SK-N-DZ (cell line): Measurements from ENCODE around the gene WNK4.
"Not testable (repeated sequence)": the region's sequence is repeated elsewhere in the genome, so short reads cannot be mapped to it uniquely, and the experiment has no call there.

ENCODE experiments used
- DNase-seq: peaks from one replicate; pipeline ENCODE4 v3.0.0-alpha.2; 2015; ENCODE audit warnings: low spot score

Gene WNK4

DNA sequence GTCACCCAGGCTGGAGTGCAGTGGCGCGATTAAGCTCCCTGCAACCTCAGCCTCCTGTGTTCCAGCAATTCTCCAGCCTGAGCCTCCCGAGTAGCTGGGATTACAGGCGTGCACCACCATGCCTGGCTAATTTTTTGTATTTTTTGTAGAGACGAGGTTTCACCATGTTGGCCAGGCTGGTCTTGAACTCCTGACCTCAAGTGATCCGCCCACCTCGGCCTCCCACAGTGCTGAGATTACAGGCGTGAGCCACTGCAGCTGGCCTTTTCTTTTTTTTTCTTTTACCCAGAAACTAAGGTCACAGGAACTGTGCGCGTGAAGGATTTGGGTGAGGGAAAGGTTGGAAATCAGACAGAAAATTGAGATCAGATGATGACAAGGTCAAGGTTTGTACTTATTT is 10.4 kb upstream of the WNK4 start:
- DNase-seq: not testable (repeated sequence)

DNA sequence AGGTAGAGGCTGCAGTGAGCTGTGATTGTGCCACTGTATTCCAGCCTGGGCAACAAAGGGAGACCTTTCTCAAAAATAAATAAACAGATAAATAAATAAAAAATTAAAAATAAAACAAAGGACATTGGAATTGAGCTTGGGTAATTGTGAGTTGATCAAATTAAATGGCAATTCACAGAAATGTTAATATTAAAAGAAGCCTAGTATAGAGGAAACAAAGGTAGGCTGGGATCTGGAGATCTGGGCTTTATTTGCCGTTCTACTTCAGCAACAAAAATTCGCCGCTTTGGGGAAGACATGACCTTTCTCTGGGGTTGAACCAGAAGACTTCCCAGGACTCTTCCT is 7.5 kb upstream of the WNK4 start:
- no peak for DNase-seq

DNA sequence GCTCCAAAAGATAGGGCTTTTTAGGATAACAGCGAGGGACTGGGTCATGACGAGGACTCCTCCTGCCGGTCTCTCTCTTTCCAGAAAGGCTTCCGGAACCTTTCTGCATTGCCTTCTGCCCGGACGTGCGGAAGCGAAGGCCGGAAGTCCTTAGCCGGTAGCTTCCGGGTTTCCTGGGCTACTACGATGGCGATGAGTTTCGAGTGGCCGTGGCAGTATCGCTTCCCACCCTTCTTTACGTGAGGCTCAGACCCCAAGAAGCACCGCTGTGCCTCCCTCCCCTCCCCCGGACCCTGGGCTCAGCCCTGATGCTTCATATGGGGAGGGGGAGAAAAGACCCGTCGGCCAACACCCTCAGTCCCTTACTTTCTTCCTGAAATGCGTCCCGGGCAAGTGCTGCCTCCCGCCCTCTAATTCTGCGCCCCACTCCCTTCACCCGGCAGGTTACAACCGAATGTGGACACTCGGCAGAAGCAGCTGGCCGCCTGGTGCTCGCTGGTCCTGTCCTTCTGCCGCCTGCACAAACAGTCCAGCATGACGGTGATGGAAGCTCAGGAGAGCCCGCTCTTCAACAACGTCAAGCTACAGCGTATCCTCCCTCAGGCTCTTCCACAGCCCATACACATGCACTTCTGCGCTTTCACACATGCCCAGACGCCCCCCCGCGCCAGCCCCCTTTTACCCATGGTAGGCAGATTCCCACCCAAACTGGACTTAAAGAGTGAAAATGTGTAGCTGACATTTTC is 6.9 kb upstream of the WNK4 start, which contains the start of gene VPS25:
TSS of gene VPS25 (plus strand) at position 160 of the 746 bp plus-strand sequence. CDS start at position 187, 27 bp downstream.
- peak; percentile 89 for DNase-seq

DNA sequence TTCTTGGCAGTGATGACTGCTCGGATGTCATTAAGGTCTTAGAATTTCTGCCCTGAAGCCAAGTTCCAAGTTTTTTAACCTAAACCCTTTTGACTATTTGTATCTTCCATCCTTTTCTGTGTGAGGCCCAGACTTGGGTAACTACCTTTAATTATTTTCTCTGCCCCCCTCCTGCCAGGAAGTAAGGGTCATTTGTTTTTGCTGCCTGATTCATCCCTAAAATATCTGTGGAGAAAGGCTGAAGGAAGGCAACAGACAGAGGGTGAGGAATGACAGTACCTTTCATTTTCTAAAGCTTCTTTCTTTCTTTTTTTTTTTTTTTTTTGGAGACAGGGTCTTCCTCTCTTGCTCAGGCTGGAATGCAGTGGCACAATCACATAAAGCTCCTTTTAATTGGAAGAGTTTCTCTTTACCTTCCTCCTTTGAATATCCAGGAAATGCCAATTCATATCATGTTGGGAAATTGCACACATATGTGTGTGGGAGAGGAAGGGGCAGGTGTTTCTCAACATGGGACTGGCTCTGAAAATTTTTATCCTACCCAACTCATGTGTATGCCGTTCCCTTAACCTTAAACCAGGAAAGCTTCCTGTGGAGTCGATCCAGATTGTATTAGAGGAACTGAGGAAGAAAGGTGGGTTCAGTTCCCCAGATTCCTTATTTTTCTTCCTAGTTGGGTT is 6.2 kb upstream of the WNK4 start:
- no peak for DNase-seq

DNA sequence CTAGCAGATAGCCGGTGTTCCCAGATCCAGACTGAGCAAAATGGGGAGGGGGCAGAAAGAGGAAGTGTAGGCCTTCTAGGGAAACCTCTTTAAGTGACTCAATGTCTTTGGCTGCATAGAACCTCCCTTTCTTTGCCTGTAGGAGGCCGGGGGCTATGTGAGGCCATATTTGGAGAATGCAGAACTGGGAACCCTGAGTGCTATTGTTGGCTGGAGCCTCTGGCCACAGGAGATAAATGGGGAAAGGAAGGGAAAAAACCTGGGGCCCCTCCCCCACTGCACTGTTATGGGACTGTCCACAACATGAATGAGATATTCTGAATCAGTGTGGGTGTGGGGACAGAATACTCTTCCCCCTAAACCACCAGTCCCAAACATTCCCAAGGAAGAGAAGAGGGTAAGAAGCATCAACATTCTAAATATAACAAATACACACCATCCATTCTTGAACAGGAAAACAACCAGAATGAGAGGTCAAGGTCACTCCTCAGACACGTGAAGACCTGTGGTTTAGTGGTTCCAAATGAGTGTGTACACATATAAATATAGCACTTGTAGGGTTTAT is 4.8 kb upstream of the WNK4 start:
- DNase-seq: no peak

DNA sequence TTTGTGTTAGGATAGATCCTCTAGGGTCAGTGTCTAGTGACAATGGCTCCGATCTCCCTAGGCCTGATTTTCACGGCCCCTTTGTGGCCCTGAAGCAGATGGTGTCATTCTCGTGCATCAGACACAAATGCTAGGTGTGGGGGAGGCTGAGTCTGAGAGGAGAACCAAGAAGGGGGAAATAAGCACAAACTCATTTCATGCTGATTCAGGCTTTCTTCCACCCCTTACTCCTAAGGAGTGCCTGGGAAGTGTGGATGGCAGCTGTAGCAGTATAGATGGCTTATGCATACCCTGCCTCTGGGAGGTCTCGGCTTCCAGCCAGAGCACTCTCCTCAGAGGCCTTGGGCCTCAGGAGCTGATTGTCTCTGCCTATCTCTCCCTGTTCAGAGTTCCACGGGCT is 1.8 kb upstream of the WNK4 start:
- DNase-seq: no peak

DNA sequence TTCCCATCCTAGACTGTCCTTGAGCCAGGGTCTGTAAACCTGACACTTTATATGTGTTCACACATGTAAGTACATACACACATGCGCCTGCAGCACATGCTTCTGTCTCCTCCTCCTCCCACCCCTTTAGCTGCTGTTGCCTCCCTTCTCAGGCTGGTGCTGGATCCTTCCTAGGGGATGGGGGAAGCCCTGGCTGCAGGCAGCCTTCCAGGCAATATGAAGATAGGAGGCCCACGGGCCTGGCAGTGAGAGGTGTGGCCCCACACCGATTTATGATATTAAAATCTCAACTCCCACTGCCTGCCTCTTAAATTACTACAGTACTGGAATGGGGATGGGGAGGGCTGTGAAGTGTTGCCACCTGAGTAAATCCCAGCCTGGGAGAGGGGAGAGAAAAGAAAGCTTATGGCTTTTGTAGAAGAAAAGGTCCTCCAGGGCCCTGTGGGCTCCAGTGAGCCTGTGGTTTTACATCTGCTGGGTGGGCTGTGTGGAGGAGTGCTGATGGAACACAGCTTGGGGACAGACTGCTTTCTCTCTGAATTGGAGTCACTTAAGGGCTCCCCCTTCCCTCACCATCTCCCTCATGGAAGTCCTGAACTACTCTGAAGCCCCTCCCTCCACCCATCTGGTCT is 990 bp upstream of the WNK4 start:
- DNase-seq: no peak

DNA sequence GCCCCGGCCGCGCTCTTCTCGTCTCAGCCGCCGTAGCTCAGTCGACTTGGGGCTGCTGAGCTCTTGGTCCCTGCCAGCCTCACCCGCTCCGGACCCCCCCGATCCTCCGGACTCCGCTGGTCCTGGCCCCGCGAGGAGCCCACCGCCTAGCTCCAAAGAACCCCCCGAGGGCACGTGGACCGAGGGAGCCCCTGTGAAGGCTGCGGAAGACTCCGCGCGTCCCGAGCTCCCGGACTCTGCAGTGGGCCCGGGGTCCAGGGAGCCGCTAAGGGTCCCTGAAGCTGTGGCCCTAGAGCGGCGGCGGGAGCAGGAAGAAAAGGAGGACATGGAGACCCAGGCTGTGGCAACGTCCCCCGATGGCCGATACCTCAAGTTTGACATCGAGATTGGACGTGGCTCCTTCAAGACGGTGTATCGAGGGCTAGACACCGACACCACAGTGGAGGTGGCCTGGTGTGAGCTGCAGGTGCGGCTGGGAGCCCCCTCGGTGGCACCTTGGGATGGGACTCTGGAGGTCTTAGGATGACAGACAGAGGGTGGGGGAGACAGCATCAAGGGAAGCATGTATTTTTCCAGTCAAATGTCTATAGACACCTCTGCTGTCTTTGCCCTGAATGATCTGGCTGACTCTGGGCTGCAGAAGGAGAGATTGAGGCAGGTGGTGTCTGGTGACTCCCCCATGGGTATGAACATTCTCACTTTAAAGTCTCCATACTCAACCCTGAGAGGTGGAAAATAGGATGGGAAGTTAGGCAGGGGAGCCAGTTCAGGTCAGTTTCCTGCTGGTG is 635 bp downstream of the WNK4 start:
- DNase-seq: no peak

DNA sequence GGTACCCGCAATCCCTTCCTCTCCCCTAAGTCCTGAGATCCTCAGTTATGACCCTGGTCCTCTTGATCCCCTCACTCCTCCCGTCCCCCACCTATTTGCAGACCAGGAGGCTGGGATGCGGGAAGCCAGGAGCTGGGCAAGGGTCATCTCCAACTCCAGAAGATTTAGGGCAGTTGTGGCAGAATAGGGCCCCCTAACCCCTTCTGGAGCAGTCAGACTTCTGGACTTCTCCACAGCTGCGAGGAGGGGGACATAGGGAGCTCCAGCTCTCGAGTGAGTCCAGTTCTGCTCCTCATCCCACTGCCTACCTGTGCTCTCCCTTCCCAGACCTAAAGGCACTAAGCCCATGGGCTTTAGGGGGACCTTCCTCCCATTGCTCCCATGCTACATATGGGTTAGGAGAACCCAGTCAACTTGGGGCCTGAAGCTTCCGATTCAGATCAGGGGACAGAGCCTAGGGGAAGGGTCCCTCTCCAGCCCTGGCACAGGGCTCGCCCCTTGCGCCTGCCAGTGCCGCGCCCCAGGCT is 1.3 kb downstream of the WNK4 start:
- no peak for DNase-seq

DNA sequence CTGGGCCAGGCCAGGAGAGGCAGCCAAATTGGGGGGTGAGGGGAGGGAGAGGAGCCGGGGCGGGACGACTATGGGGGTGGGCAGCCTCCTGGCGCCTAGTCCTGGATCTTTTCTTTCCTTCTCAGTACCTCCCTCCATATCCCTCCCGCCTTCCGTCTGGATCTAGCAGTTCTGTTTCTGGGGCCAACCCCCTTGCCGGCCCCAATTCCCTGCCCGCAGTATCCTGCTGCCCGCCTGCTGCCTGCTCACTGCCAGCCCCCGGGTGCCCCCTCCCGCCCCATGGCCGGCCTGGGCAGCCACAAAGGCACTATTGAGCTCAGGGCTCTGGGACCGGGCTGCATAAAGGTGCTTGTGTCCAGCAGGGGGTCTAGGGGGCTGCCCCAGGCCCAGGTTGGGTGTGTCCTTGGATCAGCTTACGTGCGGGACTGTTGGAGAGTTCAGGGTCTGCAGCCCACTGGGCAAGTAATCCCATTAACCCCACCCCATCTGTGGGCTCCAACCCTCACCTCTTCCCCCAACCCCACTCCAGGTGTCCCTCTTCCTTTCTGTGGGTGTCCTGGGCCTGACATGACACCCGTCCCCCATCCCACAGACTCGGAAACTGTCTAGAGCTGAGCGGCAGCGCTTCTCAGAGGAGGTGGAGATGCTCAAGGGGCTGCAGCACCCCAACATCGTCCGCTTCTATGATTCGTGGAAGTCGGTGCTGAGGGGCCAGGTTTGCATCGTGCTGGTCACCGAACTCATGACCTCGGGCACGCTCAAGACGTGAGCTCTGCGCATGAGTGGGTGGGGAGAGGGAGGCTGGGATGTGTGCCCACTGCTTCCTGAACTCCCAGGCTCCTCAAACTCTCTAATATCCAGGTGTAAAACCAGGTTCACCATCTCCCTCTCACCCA is 2.0 kb downstream of the WNK4 start:
- DNase-seq: no peak

DNA sequence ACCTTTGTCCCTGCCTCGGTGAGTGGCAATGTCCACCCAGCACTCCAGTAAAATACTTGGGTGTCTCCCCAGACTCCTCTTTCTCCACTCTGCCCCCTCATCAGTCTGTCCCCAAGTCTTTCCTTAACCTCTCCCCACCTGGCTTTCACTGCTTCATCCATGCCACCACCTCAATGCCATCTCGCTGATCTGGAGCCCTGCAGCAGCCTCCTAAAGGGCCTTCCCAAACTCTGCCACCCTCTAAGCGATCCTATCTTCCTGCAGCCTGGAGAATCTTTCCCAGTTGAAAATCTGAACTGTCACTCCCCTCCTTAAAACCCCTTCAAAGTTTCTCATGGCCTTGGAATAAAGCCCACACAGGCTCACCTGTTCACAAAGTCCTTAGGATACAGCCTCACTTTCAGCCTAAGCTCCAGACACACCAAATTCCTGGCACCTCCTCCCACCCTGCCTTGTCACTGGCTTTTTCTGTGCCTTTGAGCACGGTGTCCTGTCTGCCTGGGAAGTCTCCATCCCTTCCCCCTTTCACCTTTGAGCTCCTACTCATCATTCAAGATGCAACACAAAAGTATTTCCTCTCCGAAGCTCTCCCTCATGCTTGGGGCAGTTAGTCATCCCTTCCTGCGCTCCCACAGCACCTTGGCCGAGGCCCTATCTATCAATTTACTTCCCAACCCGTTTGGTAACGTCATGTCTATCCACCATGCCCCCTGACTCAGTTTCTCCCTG is 2.8 kb downstream of the WNK4 start:
- DNase-seq: no peak

DNA sequence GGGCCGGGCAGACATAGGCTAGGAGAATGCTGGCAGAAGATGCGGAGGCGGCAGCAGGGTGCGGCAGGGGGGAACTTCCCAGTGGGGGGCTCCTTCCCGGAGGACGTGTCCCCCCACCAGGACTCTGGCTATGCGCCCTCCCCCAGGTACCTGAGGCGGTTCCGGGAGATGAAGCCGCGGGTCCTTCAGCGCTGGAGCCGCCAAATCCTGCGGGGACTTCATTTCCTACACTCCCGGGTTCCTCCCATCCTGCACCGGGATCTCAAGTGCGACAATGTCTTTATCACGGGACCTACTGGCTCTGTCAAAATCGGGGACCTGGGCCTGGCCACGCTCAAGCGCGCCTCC is 3.4 kb downstream of the WNK4 start:
- no peak for DNase-seq

DNA sequence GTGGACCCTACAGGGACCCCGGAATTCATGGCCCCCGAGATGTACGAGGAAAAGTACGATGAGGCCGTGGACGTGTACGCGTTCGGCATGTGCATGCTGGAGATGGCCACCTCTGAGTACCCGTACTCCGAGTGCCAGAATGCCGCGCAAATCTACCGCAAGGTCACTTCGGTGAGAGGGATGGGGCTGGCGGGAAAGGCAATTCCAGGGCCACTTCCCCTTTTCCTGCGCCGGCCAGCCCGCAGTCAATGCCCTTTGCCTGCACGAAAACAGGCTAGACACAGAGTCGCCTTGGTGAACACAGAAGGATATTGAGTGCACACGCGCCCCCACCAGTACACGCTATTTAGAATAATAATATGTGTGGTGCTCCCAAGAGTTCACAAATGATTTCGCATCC is 4.0 kb downstream of the WNK4 start:
- no peak for DNase-seq

DNA sequence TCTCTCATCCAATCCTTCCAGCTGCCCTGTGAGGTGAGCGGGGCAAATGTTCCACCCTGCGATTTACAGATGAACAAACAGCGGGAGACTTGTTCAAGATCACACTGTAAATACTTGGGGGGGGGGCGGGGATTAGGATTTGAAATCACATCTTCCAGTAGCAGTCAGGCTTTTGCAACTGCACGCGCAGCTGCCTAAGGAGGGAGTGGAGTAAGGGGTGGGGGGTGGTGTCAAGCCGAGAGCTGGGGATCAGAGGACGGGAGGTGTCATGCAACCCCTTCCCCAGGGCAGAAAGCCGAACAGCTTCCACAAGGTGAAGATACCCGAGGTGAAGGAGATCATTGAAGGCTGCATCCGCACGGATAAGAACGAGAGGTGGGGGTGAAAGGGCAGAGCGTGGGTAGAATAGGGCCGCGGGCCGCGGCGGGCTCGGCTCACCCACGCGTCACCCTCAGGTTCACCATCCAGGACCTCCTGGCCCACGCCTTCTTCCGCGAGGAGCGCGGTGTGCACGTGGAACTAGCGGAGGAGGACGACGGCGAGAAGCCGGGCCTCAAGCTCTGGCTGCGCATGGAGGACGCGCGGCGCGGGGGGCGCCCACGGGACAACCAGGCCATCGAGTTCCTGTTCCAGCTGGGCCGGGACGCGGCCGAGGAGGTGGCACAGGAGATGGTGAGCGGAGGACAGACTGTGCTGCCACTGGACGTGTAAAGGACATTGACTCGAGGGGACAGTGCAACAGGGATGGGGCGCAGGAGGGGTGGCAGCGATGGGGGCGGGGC is 4.6 kb downstream of the WNK4 start:
- no peak for DNase-seq

DNA sequence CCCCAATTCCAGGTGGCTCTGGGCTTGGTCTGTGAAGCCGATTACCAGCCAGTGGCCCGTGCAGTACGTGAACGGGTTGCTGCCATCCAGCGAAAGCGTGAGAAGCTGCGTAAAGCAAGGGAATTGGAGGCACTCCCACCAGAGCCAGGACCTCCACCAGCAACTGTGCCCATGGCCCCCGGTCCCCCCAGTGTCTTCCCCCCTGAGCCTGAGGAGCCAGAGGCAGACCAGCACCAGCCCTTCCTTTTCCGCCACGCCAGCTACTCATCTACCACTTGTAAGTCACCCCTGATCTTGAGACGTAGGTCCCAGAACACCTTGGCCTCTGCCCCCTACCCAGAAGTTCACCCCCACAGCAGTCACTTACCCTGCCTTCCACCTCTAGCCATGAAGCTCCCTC is 6.9 kb downstream of the WNK4 start:
- DNase-seq: no peak

DNA sequence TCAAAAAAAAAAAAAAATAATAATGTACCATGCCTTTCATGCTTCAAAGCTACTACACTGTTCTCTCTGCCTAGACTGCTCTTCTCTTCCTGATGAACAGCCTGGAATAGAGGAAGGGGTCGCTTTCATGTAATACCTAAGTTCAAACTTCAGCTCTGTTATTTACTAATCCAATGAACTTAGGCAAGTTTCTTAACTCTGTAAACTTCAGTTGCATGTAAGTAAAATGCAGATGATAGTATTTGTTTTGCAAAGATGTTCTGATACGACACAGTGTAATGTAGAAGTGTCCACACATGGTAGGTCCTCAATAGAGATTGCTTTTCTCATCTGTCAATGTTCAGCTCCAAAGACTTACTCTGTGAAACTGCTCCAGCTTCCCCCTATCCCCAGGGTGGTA is 11.5 kb downstream of the WNK4 start:
- no peak for DNase-seq

DNA sequence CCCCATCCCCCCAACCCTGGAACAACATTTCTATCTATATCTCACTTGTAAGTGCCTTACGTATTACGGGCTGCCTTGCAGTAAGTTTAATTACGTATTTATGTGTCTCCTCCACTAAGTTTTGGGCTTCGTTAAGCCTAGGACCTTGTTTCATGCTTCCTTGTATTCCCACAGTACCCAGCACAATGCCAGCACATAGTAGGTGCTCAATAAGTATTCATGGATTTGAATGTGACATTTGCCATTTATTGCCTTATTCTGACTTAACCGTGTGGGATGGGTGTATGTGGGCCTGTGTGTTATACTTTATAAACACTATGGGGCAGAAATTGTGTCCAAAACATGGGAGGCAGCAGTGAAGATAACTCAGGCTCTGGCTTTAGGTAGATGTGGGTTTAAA is 12.1 kb downstream of the WNK4 start:
- DNase-seq: no peak

DNA sequence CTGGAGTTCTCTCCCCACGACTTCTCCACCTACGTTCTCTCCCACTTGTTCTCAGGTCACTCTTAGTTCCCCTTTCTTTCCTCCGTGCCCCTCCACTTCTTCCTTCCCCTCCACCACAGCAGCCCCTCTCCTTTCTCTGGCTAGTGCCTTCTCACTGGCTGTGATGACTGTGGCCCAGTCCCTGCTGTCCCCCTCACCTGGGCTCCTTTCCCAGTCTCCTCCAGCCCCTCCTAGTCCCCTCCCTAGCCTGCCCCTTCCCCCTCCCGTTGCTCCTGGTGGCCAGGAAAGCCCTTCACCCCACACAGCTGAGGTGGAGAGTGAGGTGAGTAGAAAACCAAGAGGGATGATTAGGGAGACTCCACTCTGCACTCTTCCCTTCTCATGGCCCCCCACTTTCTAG is 14.7 kb downstream of the WNK4 start:
- no peak for DNase-seq

DNA sequence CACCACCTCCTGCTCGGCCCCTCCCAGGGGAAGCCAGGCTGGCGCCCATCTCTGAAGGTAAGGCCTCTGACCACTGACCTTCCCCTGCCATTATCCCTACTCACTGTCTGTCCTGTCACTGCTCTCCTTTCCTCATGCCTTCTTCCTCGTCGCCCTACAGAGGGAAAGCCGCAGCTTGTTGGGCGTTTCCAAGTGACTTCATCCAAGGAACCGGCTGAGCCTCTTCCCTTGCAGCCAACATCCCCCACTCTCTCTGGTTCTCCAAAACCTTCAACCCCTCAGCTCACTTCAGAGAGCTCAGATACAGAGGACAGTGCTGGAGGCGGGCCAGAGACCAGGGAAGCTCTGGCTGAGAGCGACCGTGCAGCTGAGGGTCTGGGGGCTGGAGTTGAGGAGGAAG is 15.1 kb downstream of the WNK4 start:
- DNase-seq: no peak
